Skin of body (tissue), 2 donors: ENCODE data around the gene ASPSCR1. TPM values are rescaled to one million over a fixed set of nuclear protein-coding genes. Genes with fewer than 3 reads are reported as not detected.

Experiments
- DNase-seq: peaks from one replicate; lab custom pipeline; 2025; lab: John Stamatoyannopoulos, UW
- total RNA-seq: library from RNA; depleted of rRNA; stranded (reverse); fragments of >200 nt; gene quantifications from one replicate; pipeline ENCODE4 v1.2.3, GENCODE V29; 2014

ASPSCR1 gene
- total RNA-seq, 1 donor from 2014 or later, result 19.2 TPM

- DNase-seq, result no peak
These were observed 45.0 kb downstream of the ASPSCR1 start, which contains the start of gene CENPX for GRCh38 chr17:82022310-82022980. CENPX (minus strand) TSS chr17:82022878; CDS start chr17:82022861, 17 bp downstream.

GRCh38 chr17:82022981-82023446 lies 45.6 kb downstream of the ASPSCR1 start, which contains the start of gene LRRC45:
LRRC45 (plus strand) TSS chr17:82023305; CDS start chr17:82023644, 339 bp downstream.
- DNase-seq, result peak; percentile 99

GRCh38 chr17:82023447-82024241 lies 46.2 kb downstream of the ASPSCR1 start:
- DNase-seq, result no peak

- DNase-seq, result no peak
These were observed 47.4 kb downstream of the ASPSCR1 start for GRCh38 chr17:82024859-82025258.

- DNase-seq, result no peak
These were observed 48.1 kb downstream of the ASPSCR1 start for GRCh38 chr17:82025401-82026107.

GRCh38 chr17:82028246-82028645 lies 50.8 kb downstream of the ASPSCR1 start:
- no peak for DNase-seq

- no peak for DNase-seq
These were observed 51.5 kb downstream of the ASPSCR1 start for GRCh38 chr17:82028966-82029365.

- DNase-seq, result no peak
These were observed 52.0 kb downstream of the ASPSCR1 start for GRCh38 chr17:82029391-82029790.

- DNase-seq, result no peak
These were observed 52.6 kb downstream of the ASPSCR1 start for GRCh38 chr17:82029990-82030469.

GRCh38 chr17:82030470-82031302 lies 53.3 kb downstream of the ASPSCR1 start:
- peak; percentile 77 for DNase-seq

- no peak for DNase-seq
These were observed 54.0 kb downstream of the ASPSCR1 start, which contains the start of gene RAC3 for GRCh38 chr17:82031303-82031884. RAC3 (plus strand) TSS chr17:82031678; CDS start chr17:82031762, 84 bp downstream.

GRCh38 chr17:82031885-82032627 lies 54.6 kb downstream of the ASPSCR1 start:
- no peak for DNase-seq

- no peak for DNase-seq
These were observed 56.1 kb downstream of the ASPSCR1 start for GRCh38 chr17:82033359-82034085.

GRCh38 chr17:82034371-82035011 lies 57.1 kb downstream of the ASPSCR1 start:
- no peak for DNase-seq

- no peak for DNase-seq
These were observed 58.1 kb downstream of the ASPSCR1 start for GRCh38 chr17:82035488-82035887.

- DNase-seq, result no peak
These were observed 58.7 kb downstream of the ASPSCR1 start for GRCh38 chr17:82035956-82036633.

GRCh38 chr17:82036634-82037091 lies 59.2 kb downstream of the ASPSCR1 start:
- DNase-seq, result no peak
